Endothelial cell of umbilical vein (primary cell): ENCODE data around the gene RAB21. TPM values are rescaled to one million over a fixed set of nuclear protein-coding genes. Genes with fewer than 3 reads are reported as not detected.
A peak's percentile ranks its signal among the peaks of the same experiment; 100 is the strongest.

Source experiments
- BruUV-seq: library from RNA; stranded (reverse); fragments of 400-500 nt; replicated peaks from 2 replicates; lab custom pipeline; 2021; lab: Mats Ljungman, UMichigan
- CTCF ChIA-PET: fragments of 300-600, 350-600 bp; sonication (Branson Sonifier 250); formaldehyde crosslinking; loops from one replicate; lab custom pipeline; 2021; ENCODE audit warnings: antibody characterized with exemption, inconsistent platforms; lab: Charles Lee
- POLR2A ChIA-PET: fragments of 300-600, 350-600 bp; sonication (Branson Sonifier 250); formaldehyde crosslinking; loops from one replicate; lab custom pipeline; 2021; ENCODE audit warnings: antibody characterized with exemption, inconsistent platforms; lab: Charles Lee
- DNase-seq: peaks from one replicate; pipeline ENCODE4 v3.0.0-alpha.2; 2011; ENCODE audit warnings: low read depth, low spot score
- FAIRE-seq: peaks from 2 replicates; lab custom pipeline; 2011; peaks lifted over from hg19 to GRCh38; lab: Jason Lieb, UNC
- H2AFZ ChIP-seq: 2 replicates; pipeline ENCODE4 v1.6.0; 2012; ENCODE audit warnings: low read depth, low read length, control low read depth, inconsistent platforms
- H3K27ac ChIP-seq: 2 replicates; pipeline ENCODE4 v1.5.1; 2011; ENCODE audit warnings: low read depth, mild to moderate bottlenecking, control low read depth, low read length, moderate library complexity; ENCODE audit not compliant: insufficient read depth
- H3K27me3 ChIP-seq, 2 experiments: 2 replicates each; pipeline versions ENCODE4 v1.6.0 to v1.6.1; 2011; ENCODE audit warnings: low read length in 2 of 2, mixed read lengths in 1 of 2; ENCODE audit not compliant: control insufficient read depth in 2 of 2, insufficient read depth in 2 of 2
- H3K36me3 ChIP-seq, 2 experiments: 2 replicates in 1 of 2; 3 replicates in 1 of 2; pipeline ENCODE4 v1.5.1; 2011; ENCODE audit warnings: low read length in 2 of 2, mild to moderate bottlenecking in 1 of 2, moderate library complexity in 1 of 2; ENCODE audit not compliant: control insufficient read depth in 2 of 2, insufficient read depth in 2 of 2; ENCODE audit errors: extremely low read depth in 1 of 2
- H3K4me1 ChIP-seq: 3 replicates; pipeline ENCODE4 v1.5.1; 2011; ENCODE audit warnings: mild to moderate bottlenecking, low read length; ENCODE audit not compliant: control insufficient read depth, insufficient read depth; ENCODE audit errors: extremely low read depth
- H3K4me2 ChIP-seq: 2 replicates; pipeline ENCODE4 v1.6.1; 2011; ENCODE audit warnings: low read length, control low read depth, mixed read lengths; ENCODE audit not compliant: insufficient read depth
- H3K4me3 ChIP-seq, 3 experiments: fragments of 200-600 bp in 1 of 3; sonication (generic), shearing (Covaris generic) in 1 of 3; replicated peaks in 1 of 3; 2 replicates each; pipeline ENCODE4 v1.5.1; 2011 to 2016; ENCODE audit warnings: control low read depth in 3 of 3, low read length in 3 of 3, mild to moderate bottlenecking in 2 of 3, inconsistent platforms in 1 of 3, low read depth in 1 of 3, moderate library complexity in 1 of 3; ENCODE audit not compliant: insufficient read depth in 1 of 3
- H3K79me2 ChIP-seq: 2 replicates; pipeline ENCODE4 v1.6.0; 2012; ENCODE audit warnings: low read length, inconsistent platforms; ENCODE audit not compliant: control insufficient read depth, insufficient read depth
- H3K9ac ChIP-seq: replicated peaks from 2 replicates; pipeline ENCODE3; 2011; ENCODE audit warnings: low read length, control low read depth; ENCODE audit not compliant: insufficient read depth; ENCODE audit errors: extremely low read depth
- H3K9me1 ChIP-seq: replicated peaks from 3 replicates; pipeline ENCODE4 v1.6.0; 2011; ENCODE audit warnings: mild to moderate bottlenecking, low read length; ENCODE audit not compliant: control insufficient read depth, insufficient read depth; ENCODE audit errors: extremely low read depth
- H3K9me3 ChIP-seq: replicated peaks from 2 replicates; pipeline ENCODE4 v1.5.1; 2012; ENCODE audit warnings: low read length, inconsistent platforms; ENCODE audit not compliant: control insufficient read depth, insufficient read depth
- H4K20me1 ChIP-seq: replicated peaks from 2 replicates; pipeline ENCODE3; 2011; ENCODE audit warnings: mild to moderate bottlenecking, low read length; ENCODE audit not compliant: control insufficient read depth, insufficient read depth; ENCODE audit errors: extremely low read depth
- CTCF ChIP-seq, 2 donors: IDR thresholded peaks; 1 replicate in 1 of 2; 2 replicates in 1 of 2; pipeline ENCODE4 v1.5.1; 2011; ENCODE audit warnings: low read length in 2 of 2, mild to moderate bottlenecking in 2 of 2, moderate library complexity in 2 of 2, control low read depth in 1 of 2, inconsistent platforms in 1 of 2, low read depth in 1 of 2; ENCODE audit not compliant: insufficient read depth in 1 of 2; ENCODE audit errors: extremely low read depth in 1 of 2
- EZH2 ChIP-seq: IDR thresholded peaks from 2 replicates; pipeline ENCODE4 v1.6.1; 2012; ENCODE audit warnings: borderline replicate concordance, low read depth, mild to moderate bottlenecking, moderate library complexity, low read length, inconsistent platforms; ENCODE audit not compliant: severe bottlenecking
- FOS ChIP-seq: IDR thresholded peaks from 2 replicates; pipeline ENCODE4 v1.6.1; 2011; ENCODE audit warnings: mild to moderate bottlenecking, low read length, moderate library complexity, borderline replicate concordance; ENCODE audit not compliant: insufficient read depth
- GATA2 ChIP-seq: IDR thresholded peaks from 2 replicates; pipeline ENCODE4 v1.7.0; 2011; ENCODE audit warnings: low read depth, mild to moderate bottlenecking, moderate library complexity, mixed read lengths, low read length; ENCODE audit not compliant: insufficient read length, insufficient read depth
- JUN ChIP-seq: IDR thresholded peaks from 2 replicates; pipeline ENCODE4 v1.6.1; 2011; ENCODE audit warnings: borderline replicate concordance, low read depth; ENCODE audit not compliant: insufficient read length, insufficient read depth
- MAX ChIP-seq: IDR thresholded peaks from 2 replicates; pipeline ENCODE4 v1.6.1; 2011; ENCODE audit not compliant: insufficient read depth, insufficient read length
- MYC ChIP-seq: IDR thresholded peaks from one replicate; pipeline ENCODE4 v1.6.1; 2011; ENCODE audit warnings: mild to moderate bottlenecking, low read depth, low read length
- POLR2A ChIP-seq: IDR thresholded peaks from 2 replicates; pipeline ENCODE4 v1.6.1; 2012; ENCODE audit warnings: low read depth, mild to moderate bottlenecking, control low read depth, low read length
- POLR2AphosphoS5 ChIP-seq: IDR thresholded peaks from 2 replicates; pipeline ENCODE4 v1.6.1; 2012; ENCODE audit warnings: low read depth, mild to moderate bottlenecking, control low read depth, low read length, moderate library complexity; ENCODE audit not compliant: insufficient read depth
- dilution Hi-C: fragments of 300-500 bp; cut with MboI; formaldehyde crosslinking; loops from one replicate; pipeline ENCODE4 v1.15.0; 2019; ENCODE audit warnings: low sequenced_read_pairs; ENCODE audit not compliant: extremely low pct_ligation_motif_present
- intact Hi-C: fragments of 100-400 bp; cut with micrococcal nuclease; formaldehyde crosslinking; loops from one replicate; pipeline ENCODE4 v1.10.0; 2022
- polyA plus RNA-seq, 4 experiments: library from polyadenylated mRNA; depleted of rRNA in 3 of 4; stranded (reverse) in 3 of 4; unstranded in 1 of 4; fragments of >200 nt; gene quantifications; 2 replicates each; pipeline versions ENCODE4 v1.2.1 to v1.2.3, GENCODE V29; 2011 to 2012; ENCODE audit warnings: missing spikeins in 1 of 4
- total RNA-seq: library from RNA; stranded (reverse); gene quantifications from 2 replicates; pipeline ENCODE4 v1.2.3, GENCODE V29; 2021

Gene RAB21
- total and polyA plus RNA-seq, 2 donors (not counting 3 experiments of a cell fraction or from before 2014, with no cell fraction given): 1.8 to 49.6 TPM

- BruUV-seq: TSS peak; percentile 35
- Histone ChIP-seq H3K27me3 (peaks cover 2 to 14% of the 10 kb centered on the region in 2 experiments), H3K27ac (peak overlapping the region; percentile 73), H2AFZ (no peak overlapping the region), H3K4me2 (peak overlapping the region; percentile 85), H4K20me1 (peaks cover 6% of the 10 kb centered on the region), H3K4me1 (peaks cover 16% of the 10 kb centered on the region), H3K9ac (peak overlapping the region; percentile 79), H3K79me2 (peaks cover 61% of the 10 kb centered on the region), H3K4me3 (peak overlapping the region; percentile 43 to 90 (median 67)), H3K9me1 (no peaks in the 10 kb centered on the region), H3K36me3 (no peaks in the 10 kb centered on the region), H3K9me3 (no peaks in the 10 kb centered on the region)
- no peak for TF ChIP-seq POLR2AphosphoS5
- TF ChIP-seq CTCF (IDR thresholded peaks at IDR 0.05; ENCODE audit: extremely low read depth in 1 of 2, insufficient read depth in 1 of 2, low read depth in 1 of 2, low read length in 2 of 2): no peak
- no peak for TF ChIP-seq EZH2
- DNase-seq (peak; percentile 14), FAIRE-seq (no peak)
- POLR2A ChIA-PET: interaction anchor here (0.9 kb wide), 1 partner anchor 9 kb away, joined by 3 read pairs; no protein-coding TSS in a partner anchor
- dilution Hi-C loops (no loop called here), intact Hi-C loops (no loop called here)
- CTCF ChIA-PET: interaction anchor here (1.1 to 1.5 kb wide), 3 partner anchors 9 to 340 kb away, joined by 3 to 4 read pairs (median 3); no protein-coding TSS in a partner anchor
Observed at GRCh38 chr12:71756054-71756690, 1.5 kb downstream of the RAB21 start.

- Histone ChIP-seq H3K36me3 (peaks cover 0 to 3% of the 10 kb centered on the region in 2 experiments), H3K9ac (no peak overlapping the region), H3K4me2 (no peak overlapping the region), H3K9me3 (no peaks in the 10 kb centered on the region), H4K20me1 (peaks cover 10% of the 10 kb centered on the region), H3K27ac (no peak overlapping the region), H3K9me1 (no peaks in the 10 kb centered on the region), H3K4me1 (peaks cover 12% of the 10 kb centered on the region), H3K4me3 (no peak overlapping the region), H3K27me3 (no peaks in the 10 kb centered on the region), H2AFZ (no peak overlapping the region), H3K79me2 (peaks cover 96% of the 10 kb centered on the region)
- FAIRE-seq (no peak), DNase-seq (no peak)
- ChIA-PET CTCF (no interaction called here), POLR2A (no interaction called here)
- intact Hi-C loops (no loop called here), dilution Hi-C loops (no loop called here)
- no peak for TF ChIP-seq POLR2A
- no peak for TF ChIP-seq POLR2AphosphoS5
- no peak for TF ChIP-seq MYC
- no peak for TF ChIP-seq CTCF (IDR thresholded peaks at IDR 0.05; ENCODE audit: extremely low read depth in 1 of 2, insufficient read depth in 1 of 2, low read depth in 1 of 2, low read length in 2 of 2)
- TF ChIP-seq JUN: no peak
- no peak for TF ChIP-seq MAX
- TF ChIP-seq EZH2: no peak
- TF ChIP-seq FOS: no peak
- no peak for TF ChIP-seq GATA2
- BruUV-seq: no TSS peak
Observed at GRCh38 chr12:71759941-71760340, 5.3 kb downstream of the RAB21 start.
